HCT116 (cell line): ENCODE results near the gene EDDM13. TPM values are rescaled to one million over a fixed set of nuclear protein-coding genes. Genes with fewer than 3 reads are reported as not detected.

Experiments
- ATAC-seq: fragments of 200-7000 bp; cut with Tn5 transposase; 2 replicates; pipeline ENCODE4 v1.9.1; 2020; ENCODE audit warnings: mild to moderate bottlenecking, moderate library complexity
- BruUV-seq: library from RNA; stranded (reverse); fragments of 400-500 nt; replicated peaks from 2 replicates; lab custom pipeline; 2021; lab: Mats Ljungman, UMichigan
- CTCF ChIA-PET: fragments of 300-600 bp; sonication (Branson Sonifier 250); formaldehyde crosslinking; loops from one replicate; lab custom pipeline; 2021; ENCODE audit warnings: antibody characterized with exemption; lab: Charles Lee
- POLR2A ChIA-PET: fragments of 300-600, 350-600 bp; sonication (Branson Sonifier 250); formaldehyde crosslinking; loops from one replicate; lab custom pipeline; 2021; ENCODE audit warnings: antibody characterized with exemption; lab: Charles Lee
- RAD21 ChIA-PET, 2 experiments: fragments of 300-600 bp; sonication (Branson Sonifier 250); formaldehyde crosslinking; loops; one replicate each; lab custom pipeline; 2023; ENCODE audit warnings: low total read pairs in 2 of 2; ENCODE audit not compliant: uncharacterized antibody in 2 of 2, unreplicated experiment in 2 of 2, low non-redundant PET in 1 of 2; lab: Charles Lee
- DNase-seq: peaks from one replicate; pipeline ENCODE4 v3.0.0-alpha.2; 2010; ENCODE audit warnings: low read depth, low spot score
- H2AFZ ChIP-seq: fragments of 200-600 bp; shearing (Covaris generic), sonication (generic); 2 replicates; pipeline ENCODE4 v1.6.1; 2017; ENCODE audit warnings: low read depth, mixed run types, mixed read lengths, antibody characterized with exemption, low read length; ENCODE audit not compliant: poor library complexity, severe bottlenecking
- H3K27ac ChIP-seq: 2 replicates; pipeline ENCODE4 v1.5.1; 2012; ENCODE audit warnings: low read depth, low read length
- H3K27me3 ChIP-seq: fragments of 200-600 bp; sonication (generic); 2 replicates; pipeline ENCODE4 v1.6.1; 2016; ENCODE audit warnings: mixed run types, low read length, mixed read lengths; ENCODE audit not compliant: insufficient read depth
- H3K36me3 ChIP-seq, 2 experiments: fragments of 200-500 bp in 1 of 2; fragments of 200-600 bp in 1 of 2; sonication (Bioruptor generic) in 1 of 2; sonication (generic) in 1 of 2; 2 replicates each; pipeline versions ENCODE4 v1.5.1 to v1.6.1; 2014 to 2016; ENCODE audit warnings: low read length in 2 of 2, inconsistent platforms in 1 of 2, mixed read lengths in 1 of 2, mixed run types in 1 of 2; ENCODE audit not compliant: insufficient read depth in 2 of 2, control insufficient read depth in 1 of 2
- H3K4me1 ChIP-seq, 2 experiments: fragments of 200-600 bp in 1 of 2; sonication (generic) in 1 of 2; 2 replicates each; pipeline versions ENCODE4 v1.5.1 to v1.6.1; 2012 to 2017; ENCODE audit warnings: low read length in 2 of 2, inconsistent platforms in 1 of 2, mild to moderate bottlenecking in 1 of 2, mixed read lengths in 1 of 2, mixed run types in 1 of 2, moderate library complexity in 1 of 2; ENCODE audit not compliant: insufficient read depth in 2 of 2, control insufficient read depth in 1 of 2
- H3K4me2 ChIP-seq: fragments of 200-600 bp; sonication (generic); 2 replicates; pipeline ENCODE4 v1.6.1; 2017; ENCODE audit warnings: mixed run types, low read length, mixed read lengths
- H3K4me3 ChIP-seq, 2 experiments: fragments of 200-600 bp in 1 of 2; sonication (generic) in 1 of 2; replicated peaks in 1 of 2; 2 replicates each; pipeline ENCODE4 v1.5.1; 2011 to 2016; ENCODE audit warnings: low read length in 2 of 2, control low read depth in 1 of 2, low read depth in 1 of 2, mild to moderate bottlenecking in 1 of 2, mixed read lengths in 1 of 2, mixed run types in 1 of 2
- H3K79me2 ChIP-seq: fragments of 200-600 bp; sonication (generic); 2 replicates; pipeline ENCODE4 v1.6.1; 2017; ENCODE audit warnings: mild to moderate bottlenecking, mixed run types, low read length, moderate library complexity, mixed read lengths; ENCODE audit not compliant: insufficient read depth
- H3K9ac ChIP-seq: fragments of 200-600 bp; sonication (generic); 2 replicates; pipeline ENCODE4 v1.6.1; 2016; ENCODE audit warnings: low read length, mixed read lengths
- H3K9me2 ChIP-seq: fragments of 200-600 bp; sonication (generic), shearing (Covaris generic); 2 replicates; pipeline ENCODE4 v1.6.1; 2017; ENCODE audit warnings: mixed run types, mild to moderate bottlenecking, moderate library complexity; ENCODE audit not compliant: insufficient read depth
- H3K9me3 ChIP-seq, 2 experiments: fragments of 200-500 bp in 1 of 2; fragments of 200-600 bp in 1 of 2; sonication (Bioruptor generic) in 1 of 2; sonication (generic) in 1 of 2; 2 replicates each; pipeline ENCODE4 v1.6.1; 2014 to 2017; ENCODE audit warnings: low read length in 2 of 2, mixed read lengths in 2 of 2, inconsistent platforms in 1 of 2, low read depth in 1 of 2, mild to moderate bottlenecking in 1 of 2, mixed run types in 1 of 2, moderate library complexity in 1 of 2; ENCODE audit not compliant: control insufficient read depth in 1 of 2, insufficient read depth in 1 of 2
- H4K20me1 ChIP-seq: fragments of 200-600 bp; sonication (generic), shearing (Covaris generic); 2 replicates; pipeline ENCODE4 v1.6.1; 2017; ENCODE audit warnings: mixed run types, mild to moderate bottlenecking, moderate library complexity; ENCODE audit not compliant: insufficient read depth
- ATF3 ChIP-seq: IDR thresholded peaks from 2 replicates; pipeline ENCODE4 v1.6.1; 2012
- CEBPB ChIP-seq: IDR thresholded peaks from 2 replicates; pipeline ENCODE4 v1.6.1; 2012; ENCODE audit warnings: low read depth
- EGR1 ChIP-seq: IDR thresholded peaks from 2 replicates; pipeline ENCODE4 v1.6.1; 2012; ENCODE audit warnings: low read depth
- FOSL1 ChIP-seq: IDR thresholded peaks from 2 replicates; pipeline ENCODE4 v1.6.1; 2012; ENCODE audit warnings: low read depth
- RAD21 ChIP-seq: IDR thresholded peaks from 2 replicates; pipeline ENCODE4 v1.6.1; 2012; ENCODE audit warnings: low read depth, mild to moderate bottlenecking
- REST ChIP-seq: IDR thresholded peaks from 2 replicates; pipeline ENCODE4 v1.6.1; 2012; ENCODE audit warnings: low read depth
- SIN3A ChIP-seq: IDR thresholded peaks from 2 replicates; pipeline ENCODE4 v1.6.1; 2012; ENCODE audit warnings: low read depth
- SP1 ChIP-seq: IDR thresholded peaks from 2 replicates; pipeline ENCODE4 v1.6.1; 2012; ENCODE audit warnings: low read depth
- ZBTB33 ChIP-seq: IDR thresholded peaks from 2 replicates; pipeline ENCODE4 v1.6.1; 2011; ENCODE audit warnings: mild to moderate bottlenecking, low read length, moderate library complexity; ENCODE audit not compliant: insufficient replicate concordance; ENCODE audit errors: extremely low read depth
- intact Hi-C: fragments of 100-400 bp; cut with micrococcal nuclease; formaldehyde crosslinking; loops from 2 replicates; pipeline ENCODE4 v1.10.0; 2022
- total RNA-seq: library from RNA; stranded (reverse); gene quantifications from one replicate; pipeline ENCODE4 v1.2.1, GENCODE V29; 2021; ENCODE audit not compliant: unreplicated experiment

EDDM13 gene
- total RNA-seq, 1 experiment from 2014 or later = not detected

GRCh38 chr19:56297010-56297409 lies 24.5 kb downstream of the EDDM13 start (continued):
- TF ChIP-seq REST = no peak

DNA sequence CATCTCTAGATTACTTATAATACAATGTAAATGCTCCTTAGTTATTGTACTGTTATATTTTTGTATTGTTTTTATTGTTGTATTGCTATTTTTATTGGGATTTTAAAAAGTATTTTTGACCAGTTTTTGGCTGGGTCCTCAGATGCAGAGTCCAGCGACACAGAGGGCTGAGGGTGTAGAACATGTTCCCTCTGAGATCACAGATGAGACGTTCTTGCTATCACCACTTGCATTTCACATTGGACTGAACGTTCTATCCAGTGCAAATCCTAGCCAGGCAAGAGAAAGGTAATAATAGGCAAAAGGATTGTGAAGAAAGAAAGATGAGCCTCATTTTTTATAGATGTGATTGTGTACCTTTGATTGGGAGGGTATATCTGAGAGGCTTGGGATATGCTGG lies 27.1 kb downstream of the EDDM13 start:
- no peak overlapping the region for H3K27ac ChIP-seq
- BruUV-seq = no TSS peak
- no peaks in the 10 kb centered on the region for H4K20me1 ChIP-seq
- no peaks in the 10 kb centered on the region for H3K27me3 ChIP-seq
- no peak overlapping the region for H2AFZ ChIP-seq
- no peaks in the 10 kb centered on the region for H3K4me1 ChIP-seq
- POLR2A ChIA-PET = no interaction called here
- RAD21 ChIA-PET = no interaction called here
- intact Hi-C loops = no loop called here
- no peaks in the 10 kb centered on the region for H3K9me3 ChIP-seq
- H3K79me2 ChIP-seq = no peaks in the 10 kb centered on the region
- TF ChIP-seq ZBTB33 = no peak
- no peak for TF ChIP-seq FOSL1
- no peak for TF ChIP-seq CEBPB
- no peak for TF ChIP-seq SIN3A
- TF ChIP-seq REST = no peak
- TF ChIP-seq ATF3 = no peak
- no peak for TF ChIP-seq SP1
- no peak for TF ChIP-seq RAD21
- no peak for TF ChIP-seq EGR1
- CTCF ChIA-PET = interaction anchor here (1.8 to 5.0 kb wide), 2 partner anchors 11 to 46 kb away, joined by 4 to 36 read pairs; no protein-coding TSS in a partner anchor
- H3K9ac ChIP-seq = no peak overlapping the region
- no peaks in the 10 kb centered on the region; a peak in 1 of 4 replicates for H3K36me3 ChIP-seq
- H3K4me3 ChIP-seq = no peak overlapping the region
- H3K4me2 ChIP-seq = no peak overlapping the region
- no peaks in the 10 kb centered on the region for H3K9me2 ChIP-seq
- no peak for DNase-seq
- no peak for ATAC-seq
